IMR-90 (cell line): ENCODE measurements around the gene PTPRU. TPM values are rescaled to one million over a fixed set of nuclear protein-coding genes. Genes with fewer than 3 reads are reported as not detected.

Experiments used
- ATAC-seq: fragments of 200-7000 bp; cut with Tn5 transposase; 2 replicates; pipeline ENCODE4 v1.9.1; 2020; ENCODE audit warnings: low read depth, mild to moderate bottlenecking, moderate library complexity
- BruUV-seq: library from RNA; stranded (reverse); fragments of 400-500 nt; replicated peaks from 2 replicates; lab custom pipeline; 2021; lab: Mats Ljungman, UMichigan
- CTCF ChIA-PET: fragments of 300-600 bp; formaldehyde crosslinking; extraction: SDS; loops from one replicate; lab custom pipeline; 2021; ENCODE audit warnings: antibody characterized with exemption; lab: Yijun Ruan, JAX
- POLR2A ChIA-PET: fragments of 300-600 bp; sonication (Branson Sonifier 250); formaldehyde crosslinking; loops from one replicate; lab custom pipeline; 2022; ENCODE audit warnings: antibody characterized with exemption; ENCODE audit not compliant: unreplicated experiment; lab: Charles Lee
- DNase-seq: peaks from one replicate; pipeline ENCODE4 v3.0.0; 2013
- H2AFZ ChIP-seq: replicated peaks from 2 replicates; pipeline ENCODE3; 2013; ENCODE audit warnings: low read length, mild to moderate bottlenecking; ENCODE audit not compliant: poor library complexity
- H2AK5ac ChIP-seq: 2 replicates; pipeline ENCODE4 v1.6.1; 2013; ENCODE audit warnings: low read depth, low read length, inconsistent platforms
- H2AK9ac ChIP-seq: replicated peaks from 2 replicates; pipeline ENCODE3; 2013; ENCODE audit warnings: mild to moderate bottlenecking, low read depth, low read length, moderate library complexity; ENCODE audit not compliant: poor library complexity
- H2BK120ac ChIP-seq: 2 replicates; pipeline ENCODE4 v1.6.1; 2013; ENCODE audit warnings: low read depth, low read length, inconsistent platforms
- H2BK15ac ChIP-seq: 3 replicates; pipeline ENCODE4 v1.6.1; 2013; ENCODE audit warnings: low read depth, low read length, inconsistent platforms
- H2BK20ac ChIP-seq: 2 replicates; pipeline ENCODE4 v1.6.1; 2013; ENCODE audit warnings: low read depth, mild to moderate bottlenecking, inconsistent platforms, low read length, moderate library complexity
- H2BK5ac ChIP-seq: 2 replicates; pipeline ENCODE4 v1.6.1; 2013; ENCODE audit warnings: mild to moderate bottlenecking, low read depth, low read length, inconsistent platforms; ENCODE audit not compliant: poor library complexity, severe bottlenecking
- H3K14ac ChIP-seq: replicated peaks from 2 replicates; pipeline ENCODE4 v1.6.1; 2013; ENCODE audit warnings: low read depth, low read length, inconsistent platforms
- H3K18ac ChIP-seq: 2 replicates; pipeline ENCODE4 v1.6.1; 2013; ENCODE audit warnings: low read depth, low read length, control low read depth
- H3K23ac ChIP-seq: 2 replicates; pipeline ENCODE4 v1.6.1; 2013; ENCODE audit warnings: low read depth, low read length, inconsistent platforms
- H3K27ac ChIP-seq: 2 replicates; pipeline ENCODE4 v1.5.1; 2013; ENCODE audit warnings: mild to moderate bottlenecking, control low read depth, low read length; ENCODE audit not compliant: insufficient read depth
- H3K27me3 ChIP-seq: 2 replicates; pipeline ENCODE4 v1.6.1; 2013; ENCODE audit warnings: low read length; ENCODE audit not compliant: control insufficient read depth, insufficient read depth
- H3K36me3 ChIP-seq: 2 replicates; pipeline ENCODE4 v1.6.1; 2013; ENCODE audit warnings: low read length, mixed read lengths; ENCODE audit not compliant: control insufficient read depth, insufficient read depth
- H3K4ac ChIP-seq: 2 replicates; pipeline ENCODE4 v1.6.1; 2013; ENCODE audit warnings: low read depth, low read length, inconsistent platforms
- H3K4me1 ChIP-seq: 2 replicates; pipeline ENCODE4 v1.6.1; 2013; ENCODE audit warnings: low read length, mixed read lengths; ENCODE audit not compliant: control insufficient read depth, insufficient read depth
- H3K4me2 ChIP-seq: 2 replicates; pipeline ENCODE4 v1.6.1; 2013; ENCODE audit warnings: low read depth, mild to moderate bottlenecking, control low read depth, low read length, moderate library complexity
- H3K4me3 ChIP-seq: 2 replicates; pipeline ENCODE4 v1.5.1; 2013; ENCODE audit warnings: low read depth, mild to moderate bottlenecking, control low read depth, low read length, moderate library complexity; ENCODE audit not compliant: insufficient read depth
- H3K56ac ChIP-seq: 2 replicates; pipeline ENCODE4 v1.6.1; 2013; ENCODE audit warnings: low read length, inconsistent platforms; ENCODE audit not compliant: insufficient read depth; ENCODE audit errors: extremely low read depth
- H3K79me1 ChIP-seq, 2 experiments: 2 replicates each; pipeline ENCODE4 v1.6.1; 2013; ENCODE audit warnings: low read length in 2 of 2, inconsistent platforms in 1 of 2, low read depth in 1 of 2
- H3K9ac ChIP-seq: 2 replicates; pipeline ENCODE4 v1.6.1; 2013; ENCODE audit warnings: low read depth, low read length, control low read depth
- H3K9me1 ChIP-seq: 2 replicates; pipeline ENCODE4 v1.6.1; 2013; ENCODE audit warnings: low read length, inconsistent platforms; ENCODE audit not compliant: insufficient read depth
- H3K9me3 ChIP-seq: 2 replicates; pipeline ENCODE4 v1.6.1; 2013; ENCODE audit warnings: low read length; ENCODE audit not compliant: control insufficient read depth, insufficient read depth
- H4K20me1 ChIP-seq: 2 replicates; pipeline ENCODE4 v1.6.1; 2013; ENCODE audit warnings: low read length, inconsistent platforms; ENCODE audit not compliant: insufficient read depth
- H4K5ac ChIP-seq: 2 replicates; pipeline ENCODE4 v1.6.1; 2013; ENCODE audit warnings: mild to moderate bottlenecking, low read depth, low read length, control low read depth
- H4K8ac ChIP-seq, 2 experiments: 2 replicates each; pipeline ENCODE4 v1.6.1; 2013; ENCODE audit warnings: low read depth in 2 of 2, low read length in 2 of 2, control low read depth in 1 of 2, inconsistent platforms in 1 of 2
- H4K91ac ChIP-seq: 2 replicates; pipeline ENCODE4 v1.6.1; 2013; ENCODE audit warnings: low read depth, low read length, inconsistent platforms; ENCODE audit not compliant: insufficient read depth
- BHLHE40 ChIP-seq: fragments of 150-350 bp; IDR thresholded peaks from 2 replicates; pipeline ENCODE4 v1.6.1; 2016; ENCODE audit warnings: mild to moderate bottlenecking, low read depth, low read length
- CHD1 ChIP-seq: IDR thresholded peaks from 2 replicates; pipeline ENCODE4 v1.6.1; 2012; ENCODE audit warnings: low read depth, low read length, improper control_type of control experiment
- ELK1 ChIP-seq: fragments of 150-350 bp; IDR thresholded peaks from 2 replicates; pipeline ENCODE4 v1.6.1; 2016; ENCODE audit warnings: low read depth, mild to moderate bottlenecking, low read length, moderate library complexity, borderline replicate concordance
- MAFK ChIP-seq: IDR thresholded peaks from 2 replicates; pipeline ENCODE4 v1.6.1; 2012; ENCODE audit warnings: low read depth, low read length, improper control_type of control experiment
- MAZ ChIP-seq: IDR thresholded peaks from 2 replicates; pipeline ENCODE4 v1.6.1; 2012; ENCODE audit warnings: low read depth, mild to moderate bottlenecking, low read length, improper control_type of control experiment, moderate library complexity, borderline replicate concordance
- MXI1 ChIP-seq: IDR thresholded peaks from 2 replicates; pipeline ENCODE4 v1.6.1; 2012; ENCODE audit warnings: low read depth, mild to moderate bottlenecking, low read length, moderate library complexity, borderline replicate concordance
- NFE2L2 ChIP-seq: fragments of 150-350 bp; IDR thresholded peaks from 2 replicates; pipeline ENCODE4 v1.6.1; 2016; ENCODE audit warnings: low read depth, mild to moderate bottlenecking, low read length
- RCOR1 ChIP-seq: IDR thresholded peaks from 2 replicates; pipeline ENCODE4 v1.6.1; 2012; ENCODE audit warnings: mild to moderate bottlenecking, low read length, improper control_type of control experiment; ENCODE audit not compliant: insufficient replicate concordance
- SMC3 ChIP-seq: fragments of 150-350 bp; IDR thresholded peaks from 2 replicates; pipeline ENCODE4 v1.6.1; 2016; ENCODE audit warnings: low read depth, mild to moderate bottlenecking, antibody characterized with exemption, low read length, moderate library complexity
- WGBS, 2 experiments: methylation state at CpG; one replicate each; pipeline versions ENCODE4 v1.1.5 to v1.1.7; 2013; ENCODE audit warnings: missing lambda C conversion rate in 2 of 2; ENCODE audit not compliant: insufficient read length in 1 of 2; ENCODE audit errors: extremely low coverage in 2 of 2; 5-methylcytosine and 5-hydroxymethylcytosine counted together
- dilution Hi-C: fragments of 300-500 bp; cut with HindIII; formaldehyde crosslinking; loops from one replicate; pipeline ENCODE4 v1.14.3; 2018; ENCODE audit warnings: low sequenced_read_pairs; ENCODE audit not compliant: unreplicated experiment
- in situ Hi-C: fragments of 300-500 bp; cut with MboI; formaldehyde crosslinking; loops from 3 replicates; pipeline ENCODE4 v1.14.3; 2019; ENCODE audit warnings: low sequenced_read_pairs, inconsistent platforms, mixed read lengths
- intact Hi-C: fragments of 100-400 bp; cut with micrococcal nuclease; formaldehyde crosslinking; loops from 2 replicates; pipeline ENCODE4 v1.10.0; 2022
- polyA plus RNA-seq, 3 experiments: library from polyadenylated mRNA; depleted of rRNA; stranded (reverse); fragments of >200 nt; gene quantifications; 2 replicates each; pipeline ENCODE4 v1.2.3, GENCODE V29; 2012; ENCODE audit warnings: low replicate concordance in 1 of 3
- total RNA-seq: library from RNA; depleted of rRNA; stranded (reverse); fragments of >200 nt; gene quantifications from 2 replicates; pipeline ENCODE4 v1.2.3, GENCODE V29; 2012
- TF ChIP-seq, protein P1 (sequence below): fragments of 150-350 bp; IDR thresholded peaks from 2 replicates; pipeline ENCODE4 v1.6.1; 2017; ENCODE audit warnings: mild to moderate bottlenecking, antibody characterized with exemption, low read length, low read depth

The PTPRU gene
- total and polyA plus RNA-seq, 2 of the 4 experiments (the other 2 are of a cell fraction), result 7.0 to 10.7 TPM

DNA sequence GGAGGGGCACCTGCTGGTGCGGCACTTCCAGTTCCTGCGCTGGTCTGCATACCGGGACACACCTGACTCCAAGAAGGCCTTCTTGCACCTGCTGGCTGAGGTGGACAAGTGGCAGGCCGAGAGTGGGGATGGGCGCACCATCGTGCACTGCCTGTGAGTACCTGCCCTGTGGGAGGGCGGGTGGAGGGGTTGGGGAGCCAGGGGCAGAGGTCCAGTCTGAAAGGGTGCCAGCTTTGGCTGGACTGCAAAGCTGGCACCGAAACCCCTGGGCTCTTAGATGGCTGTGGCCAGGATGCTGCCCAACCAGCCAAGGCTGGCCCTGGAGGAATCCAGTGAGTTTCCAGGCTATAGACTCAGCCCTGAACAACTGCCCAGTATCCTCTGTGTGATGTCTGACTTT, 87.3 kb downstream of the PTPRU start:
- Histone ChIP-seq H2BK20ac (no peak overlapping the region), H2AK5ac (no peak overlapping the region), H3K4me1 (no peaks in the 10 kb centered on the region), H3K18ac (no peak overlapping the region), H2BK15ac (no peak overlapping the region), H2AFZ (no peak overlapping the region), H3K4ac (no peak overlapping the region), H3K9me1 (no peaks in the 10 kb centered on the region), H2AK9ac (peak overlapping the region; percentile 16), H3K4me2 (no peak overlapping the region), H3K36me3 (peaks cover 3% of the 10 kb centered on the region; the same call in 1 of the 2 replicates), H3K79me1 (no peaks in the 10 kb centered on the region), H4K8ac (no peak overlapping the region), H4K20me1 (no peaks in the 10 kb centered on the region), H3K14ac (no peak overlapping the region), H3K23ac (no peak overlapping the region), H2BK120ac (no peak overlapping the region), H3K9ac (no peak overlapping the region), H4K5ac (no peak overlapping the region), H3K56ac (no peak overlapping the region; the same call in 1 of the 2 replicates), H2BK5ac (no peak overlapping the region), H3K4me3 (no peak overlapping the region), H3K27ac (no peak overlapping the region), H3K9me3 (no peaks in the 10 kb centered on the region), H3K27me3 (no peaks in the 10 kb centered on the region), H4K91ac (no peak overlapping the region)
- ChIA-PET POLR2A (no interaction called here), CTCF (no interaction called here)
- TF ChIP-seq CHD1 (no peak), RCOR1 (no peak), MAZ (no peak), MAFK (no peak), MXI1 (no peak), NFE2L2 (no peak), SMC3 (no peak), BHLHE40 (no peak), ELK1 (no peak)
- TF ChIP-seq, protein P1, sequence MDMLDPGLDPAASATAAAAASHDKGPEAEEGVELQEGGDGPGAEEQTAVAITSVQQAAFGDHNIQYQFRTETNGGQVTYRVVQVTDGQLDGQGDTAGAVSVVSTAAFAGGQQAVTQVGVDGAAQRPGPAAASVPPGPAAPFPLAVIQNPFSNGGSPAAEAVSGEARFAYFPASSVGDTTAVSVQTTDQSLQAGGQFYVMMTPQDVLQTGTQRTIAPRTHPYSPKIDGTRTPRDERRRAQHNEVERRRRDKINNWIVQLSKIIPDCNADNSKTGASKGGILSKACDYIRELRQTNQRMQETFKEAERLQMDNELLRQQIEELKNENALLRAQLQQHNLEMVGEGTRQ, result no peak
- DNase-seq (no peak), ATAC-seq (no peak)
- BruUV-seq, result no TSS peak
- intact Hi-C loops, result no loop called here
- in situ Hi-C loops, result no loop called here
- 80% methylated on average over 4 of the region's 8 CpGs; no CpG with 5 or more reads in 1 of the 2 experiments for WGBS, 2 experiments
- dilution Hi-C loops, result no loop called here
